ENCODE data around the gene FBXW8. TPM values are rescaled to one million over a fixed set of nuclear protein-coding genes. Genes with fewer than 3 reads are reported as not detected.
"Not testable (repeated sequence)": the region's sequence is repeated elsewhere in the genome, so short reads cannot be mapped to it uniquely, and the experiment has no call there.

The FBXW8 gene
- total and polyA plus RNA-seq, 2 donors (not counting 1 experiment from before 2014, with no cell fraction given): 11.7 to 20.9 TPM

DNA sequence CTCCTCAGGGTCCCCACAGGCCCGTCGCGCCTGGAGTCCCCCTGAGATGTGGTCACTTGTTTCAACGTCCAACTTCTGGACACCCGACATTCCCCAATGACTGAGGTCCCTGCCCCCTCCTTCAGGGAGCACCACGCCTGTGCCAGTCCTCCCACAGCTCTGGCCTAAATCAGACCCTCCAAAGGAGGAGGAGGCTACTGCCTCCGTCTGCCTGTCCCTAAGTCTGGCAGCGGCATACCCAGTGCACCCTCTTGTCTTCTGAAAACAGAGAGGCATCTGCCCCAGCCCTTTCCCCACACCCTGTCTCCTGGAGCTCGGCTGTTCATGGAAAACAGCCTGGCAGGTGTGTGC lies 142.3 kb downstream of the FBXW8 start:
- H3K4me1 ChIP-seq (ENCODE audit: control insufficient read depth, extremely low read depth, insufficient read depth, low read length): peaks cover 1% of the 10 kb centered on the region
- no peaks in the 10 kb centered on the region for H3K79me2 ChIP-seq (ENCODE audit: control insufficient read depth, insufficient read depth, low read length)
- no peak overlapping the region for H2AFZ ChIP-seq (ENCODE audit: low read length)
- H3K4me3 ChIP-seq (replicated peaks in 1 of 4; ENCODE audit: control extremely low read depth in 1 of 4, insufficient read depth in 1 of 4, low read depth in 3 of 4, low read length in 4 of 4): no peak overlapping the region
- DNase-seq (ENCODE audit: low read depth in 2 of 2): no peak
- no peak overlapping the region for H3K27ac ChIP-seq (ENCODE audit: insufficient read depth, low read length)
- no peaks in the 10 kb centered on the region for H4K20me1 ChIP-seq (ENCODE audit: control insufficient read depth, extremely low read depth, insufficient read depth, low read length)
- H3K27me3 ChIP-seq (ENCODE audit: control insufficient read depth, insufficient read depth, low read length): peaks cover 3% of the 10 kb centered on the region
- TF ChIP-seq CTCF (conservative IDR thresholded peaks at IDR 0.05 in 1 of 2, IDR thresholded peaks at IDR 0.05 in 1 of 2; ENCODE audit: low read depth in 1 of 2, low read length in 2 of 2) (no peak), EZH2 (IDR thresholded peaks at IDR 0.05; ENCODE audit: low read length, missing control alignments) (no peak)
- no peaks in the 10 kb centered on the region for H3K9me3 ChIP-seq (ENCODE audit: control insufficient read depth, insufficient read depth, low read depth, low read length)
- H3K36me3 ChIP-seq (ENCODE audit: control insufficient read depth, insufficient read depth, low read length): no peaks in the 10 kb centered on the region
- H3K4me2 ChIP-seq (ENCODE audit: extremely low read depth, insufficient read depth, low read length): no peak overlapping the region
- no peak overlapping the region for H3K9ac ChIP-seq (ENCODE audit: insufficient read depth, low read length)

GRCh38 chr12:117053597-117054201 lies 142.9 kb downstream of the FBXW8 start:
- no peak overlapping the region for H3K9ac ChIP-seq (ENCODE audit: insufficient read depth, low read length)
- H3K27ac ChIP-seq (ENCODE audit: insufficient read depth, low read length): no peak overlapping the region
- no peak for DNase-seq (ENCODE audit: low read depth in 2 of 2)
- no peaks in the 10 kb centered on the region for H3K79me2 ChIP-seq (ENCODE audit: control insufficient read depth, insufficient read depth, low read length)
- TF ChIP-seq EZH2 (IDR thresholded peaks at IDR 0.05; ENCODE audit: low read length, missing control alignments) (no peak), CTCF (conservative IDR thresholded peaks at IDR 0.05 in 1 of 2, IDR thresholded peaks at IDR 0.05 in 1 of 2; ENCODE audit: low read depth in 1 of 2, low read length in 2 of 2) (no peak)
- no peaks in the 10 kb centered on the region for H4K20me1 ChIP-seq (ENCODE audit: control insufficient read depth, extremely low read depth, insufficient read depth, low read length)
- H3K4me1 ChIP-seq (ENCODE audit: control insufficient read depth, extremely low read depth, insufficient read depth, low read length): no peaks in the 10 kb centered on the region
- no peaks in the 10 kb centered on the region for H3K36me3 ChIP-seq (ENCODE audit: control insufficient read depth, insufficient read depth, low read length)
- H2AFZ ChIP-seq (ENCODE audit: low read length): no peak overlapping the region
- H3K27me3 ChIP-seq (ENCODE audit: control insufficient read depth, insufficient read depth, low read length): peaks cover 3% of the 10 kb centered on the region
- no peak overlapping the region for H3K4me3 ChIP-seq (replicated peaks in 1 of 4; ENCODE audit: control extremely low read depth in 1 of 4, insufficient read depth in 1 of 4, low read depth in 3 of 4, low read length in 4 of 4)
- H3K4me2 ChIP-seq (ENCODE audit: extremely low read depth, insufficient read depth, low read length): no peak overlapping the region
- H3K9me3 ChIP-seq (ENCODE audit: control insufficient read depth, insufficient read depth, low read depth, low read length): no peaks in the 10 kb centered on the region

DNA sequence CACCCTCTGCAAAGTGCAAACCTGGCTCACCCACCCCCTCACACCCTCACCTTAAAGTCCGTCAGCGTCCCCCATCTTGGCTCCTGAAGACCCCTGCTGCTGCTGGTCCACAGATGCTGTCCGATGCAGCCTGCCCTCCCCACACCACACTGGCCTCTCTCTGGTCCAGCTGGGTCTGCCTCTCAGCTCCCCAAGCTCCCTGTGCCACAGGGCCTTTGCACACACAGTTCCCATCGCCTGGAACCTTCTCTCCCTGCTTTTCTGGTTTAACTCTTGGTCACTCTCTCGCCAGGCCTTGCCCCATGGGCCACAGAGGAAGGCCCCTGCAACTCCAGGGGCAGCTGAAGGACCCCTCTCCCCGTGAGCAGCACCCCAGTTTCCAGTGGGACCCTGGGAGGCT lies 143.5 kb downstream of the FBXW8 start:
- H3K4me3 ChIP-seq (replicated peaks in 1 of 4; ENCODE audit: control extremely low read depth in 1 of 4, insufficient read depth in 1 of 4, low read depth in 3 of 4, low read length in 4 of 4): no peak overlapping the region
- H3K4me1 ChIP-seq (ENCODE audit: control insufficient read depth, extremely low read depth, insufficient read depth, low read length): no peaks in the 10 kb centered on the region
- H3K9me3 ChIP-seq (ENCODE audit: control insufficient read depth, insufficient read depth, low read depth, low read length): no peaks in the 10 kb centered on the region
- H3K4me2 ChIP-seq (ENCODE audit: extremely low read depth, insufficient read depth, low read length): no peak overlapping the region
- DNase-seq (ENCODE audit: low read depth in 2 of 2): no peak
- H2AFZ ChIP-seq (ENCODE audit: low read length): no peak overlapping the region
- H3K27ac ChIP-seq (ENCODE audit: insufficient read depth, low read length): no peak overlapping the region
- H3K9ac ChIP-seq (ENCODE audit: insufficient read depth, low read length): no peak overlapping the region
- H3K79me2 ChIP-seq (ENCODE audit: control insufficient read depth, insufficient read depth, low read length): no peaks in the 10 kb centered on the region
- H3K27me3 ChIP-seq (ENCODE audit: control insufficient read depth, insufficient read depth, low read length): peaks cover 3% of the 10 kb centered on the region
- H4K20me1 ChIP-seq (ENCODE audit: control insufficient read depth, extremely low read depth, insufficient read depth, low read length): no peaks in the 10 kb centered on the region
- no peaks in the 10 kb centered on the region for H3K36me3 ChIP-seq (ENCODE audit: control insufficient read depth, insufficient read depth, low read length)
- TF ChIP-seq EZH2 (IDR thresholded peaks at IDR 0.05; ENCODE audit: low read length, missing control alignments) (no peak), CTCF (conservative IDR thresholded peaks at IDR 0.05 in 1 of 2, IDR thresholded peaks at IDR 0.05 in 1 of 2; ENCODE audit: low read depth in 1 of 2, low read length in 2 of 2) (no peak)

GRCh38 chr12:117057626-117058025 lies 146.9 kb downstream of the FBXW8 start:
- H3K27me3 ChIP-seq (ENCODE audit: control insufficient read depth, insufficient read depth, low read length); H3K4me1 ChIP-seq (ENCODE audit: control insufficient read depth, extremely low read depth, insufficient read depth, low read length); H3K27ac ChIP-seq (ENCODE audit: insufficient read depth, low read length); H3K36me3 ChIP-seq (ENCODE audit: control insufficient read depth, insufficient read depth, low read length); H2AFZ ChIP-seq (ENCODE audit: low read length); DNase-seq (ENCODE audit: low read depth in 2 of 2); H3K9ac ChIP-seq (ENCODE audit: insufficient read depth, low read length); H3K4me3 ChIP-seq (replicated peaks in 1 of 4; ENCODE audit: control extremely low read depth in 1 of 4, insufficient read depth in 1 of 4, low read depth in 3 of 4, low read length in 4 of 4); H4K20me1 ChIP-seq (ENCODE audit: control insufficient read depth, extremely low read depth, insufficient read depth, low read length); H3K4me2 ChIP-seq (ENCODE audit: extremely low read depth, insufficient read depth, low read length); H3K79me2 ChIP-seq (ENCODE audit: control insufficient read depth, insufficient read depth, low read length); H3K9me3 ChIP-seq (ENCODE audit: control insufficient read depth, insufficient read depth, low read depth, low read length): not testable (repeated sequence)
